Measurements from ENCODE around the gene CHRNB4.

- no peak for TF ChIP-seq POLR2A (IDR thresholded peaks at IDR 0.05)
- no peak for TF ChIP-seq CTCF (IDR thresholded peaks at IDR 0.05)
Measured at GRCh38 chr15:78628227-78628626, 12.8 kb downstream of the CHRNB4 start.
